Smooth muscle cell of trachea (primary cell): ENCODE data around the gene PLTP. TPM values are rescaled to one million over a fixed set of nuclear protein-coding genes. Genes with fewer than 3 reads are reported as not detected.

Experiments
- total RNA-seq: library from RNA; depleted of rRNA; stranded (reverse); fragments of >200 nt; gene quantifications from 2 replicates; pipeline ENCODE4 v1.2.1, GENCODE V29; 2014

The PLTP gene, protein sequence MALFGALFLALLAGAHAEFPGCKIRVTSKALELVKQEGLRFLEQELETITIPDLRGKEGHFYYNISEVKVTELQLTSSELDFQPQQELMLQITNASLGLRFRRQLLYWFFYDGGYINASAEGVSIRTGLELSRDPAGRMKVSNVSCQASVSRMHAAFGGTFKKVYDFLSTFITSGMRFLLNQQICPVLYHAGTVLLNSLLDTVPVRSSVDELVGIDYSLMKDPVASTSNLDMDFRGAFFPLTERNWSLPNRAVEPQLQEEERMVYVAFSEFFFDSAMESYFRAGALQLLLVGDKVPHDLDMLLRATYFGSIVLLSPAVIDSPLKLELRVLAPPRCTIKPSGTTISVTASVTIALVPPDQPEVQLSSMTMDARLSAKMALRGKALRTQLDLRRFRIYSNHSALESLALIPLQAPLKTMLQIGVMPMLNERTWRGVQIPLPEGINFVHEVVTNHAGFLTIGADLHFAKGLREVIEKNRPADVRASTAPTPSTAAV
- 39.0 and 162 TPM in 2 replicates for total RNA-seq

DNA sequence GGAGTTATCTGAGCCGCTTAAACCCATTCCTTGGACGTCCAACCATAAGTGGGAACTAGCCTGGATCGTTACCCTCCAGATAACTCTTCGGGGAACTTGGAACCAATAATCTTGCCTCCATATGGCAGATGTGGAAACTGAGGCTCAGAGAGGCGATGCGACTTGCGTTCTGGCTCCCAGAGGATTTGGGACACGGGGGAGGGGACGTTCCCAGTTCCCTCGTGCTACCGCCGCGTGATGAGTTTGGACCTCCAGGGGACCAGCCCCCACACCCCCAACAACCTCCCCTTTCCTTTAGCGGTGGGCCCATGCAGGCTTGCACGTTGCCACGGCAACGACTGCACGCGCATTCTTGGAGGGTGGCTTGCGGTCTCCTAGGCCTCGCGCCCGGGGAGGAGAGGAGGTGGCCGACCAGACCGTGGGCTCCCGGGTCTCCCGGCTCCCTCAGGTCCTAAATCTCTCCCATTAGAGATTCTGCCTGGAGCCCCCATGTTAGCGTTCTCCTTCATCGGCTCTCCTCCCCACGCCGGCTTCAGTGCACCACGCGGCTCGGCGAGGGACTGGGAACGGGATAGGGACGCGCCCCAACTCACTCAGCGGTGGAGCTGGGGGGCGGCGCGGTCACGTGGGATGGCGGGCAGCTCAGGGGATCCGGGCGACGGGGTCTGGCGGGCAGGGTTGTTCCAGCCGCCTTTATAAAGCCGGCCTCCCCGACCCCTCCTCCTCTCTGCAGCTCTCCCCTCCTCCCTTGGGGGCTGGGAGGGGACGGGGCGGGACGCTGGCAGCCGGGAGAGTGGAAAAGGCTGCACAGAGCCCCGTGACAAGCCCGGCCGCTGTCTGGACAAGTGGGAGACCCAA is at the start of gene PLTP:
TSS of gene PLTP (minus strand) at position 670 of the 858 bp plus-strand sequence. CDS start 703 bp downstream, outside the sequence.

GRCh38 chr20:45934586-45935415 is 22.8 kb upstream of the PLTP start, which contains the start of gene PCIF1:
TSS of gene PCIF1 (plus strand) at chr20:45934683. CDS start at chr20:45939000, 4,317 bp downstream.

GRCh38 chr20:45890985-45891983 is 20.7 kb downstream of the PLTP start, which contains the start of the genes CTSA and NEURL2:
TSS of gene CTSA (plus strand) at chr20:45891335. CDS start at chr20:45891569, 234 bp downstream.
TSS of gene NEURL2 (minus strand) at chr20:45891208. CDS start at chr20:45890991, 217 bp downstream.

GRCh38 chr20:45887346-45887715 is 24.6 kb downstream of the PLTP start, which contains the start of gene SPATA25:
TSS of gene SPATA25 (minus strand) at chr20:45887622. CDS start at chr20:45887590, 32 bp downstream.

DNA sequence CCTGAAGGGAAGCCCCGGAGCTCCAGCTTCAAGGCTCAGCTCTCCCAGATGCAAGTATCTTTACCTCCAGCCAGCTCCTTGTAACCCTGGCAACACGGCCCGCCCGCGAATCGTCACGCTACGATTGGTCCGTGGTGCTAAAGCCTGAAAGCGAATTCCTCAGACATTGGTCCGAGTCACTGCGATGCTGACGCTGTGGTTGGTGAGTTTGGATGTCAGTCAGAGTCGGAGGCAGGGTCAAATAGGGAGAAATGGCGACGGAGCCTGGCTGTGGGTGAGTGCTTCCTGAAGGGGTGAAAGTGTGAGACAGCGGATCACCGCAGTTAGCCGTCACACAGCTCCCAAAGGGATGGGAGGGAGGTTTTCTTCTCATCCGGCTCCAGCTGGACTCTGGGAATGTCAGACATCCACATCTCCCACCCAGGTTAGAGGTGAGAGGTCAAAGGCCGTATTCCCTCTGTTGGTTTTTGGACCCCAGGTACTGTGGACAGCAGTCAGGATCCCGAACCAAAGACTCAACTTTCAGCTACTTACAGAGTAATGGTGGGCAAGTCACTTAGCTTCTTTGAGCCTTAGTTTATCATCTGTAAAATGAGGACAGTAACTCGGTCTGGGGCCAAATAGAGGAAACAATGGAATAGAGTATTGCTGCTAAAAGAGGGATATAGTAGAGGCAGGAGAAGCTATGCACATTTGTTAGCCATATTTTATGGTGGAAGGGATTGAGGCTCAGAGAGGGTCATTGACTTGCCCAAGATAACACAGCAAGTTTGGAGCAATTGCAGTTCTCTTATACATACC is 30.8 kb downstream of the PLTP start, which contains the start of gene ZSWIM1:
TSS of gene ZSWIM1 (plus strand) at position 240 of the 801 bp plus-strand sequence. CDS start 1,366 bp downstream, outside the sequence.

GRCh38 chr20:45857114-45857881 is 54.7 kb downstream of the PLTP start, which contains the start of the genes ACOT8 and ZSWIM3:
TSS of gene ACOT8 (minus strand) at chr20:45857392. CDS start at chr20:45857315, 77 bp downstream.
TSS of gene ZSWIM3 (plus strand) at chr20:45857614. CDS start at chr20:45857826, 212 bp downstream.

Other genes starting within 250 kb of the PLTP start
- gene WFDC11, start 241.9 kb downstream of the PLTP start, total RNA-seq: not detected in 2 replicates
- not detected in 2 replicates for gene WFDC13, start 210.1 kb downstream of the PLTP start, total RNA-seq
- not detected in 2 replicates for gene WFDC10B, start 207.1 kb downstream of the PLTP start, total RNA-seq
- not detected in 2 replicates for gene SPINT4, start 189.8 kb downstream of the PLTP start, total RNA-seq
- 0.33 and 0.58 TPM in 2 replicates for gene WFDC3, start 120.3 kb downstream of the PLTP start, total RNA-seq
- gene DNTTIP1, start 120.2 kb downstream of the PLTP start, total RNA-seq: 10.6 and 17.5 TPM in 2 replicates
- gene UBE2C, start 99.5 kb downstream of the PLTP start, total RNA-seq: 3.0 and 27.8 TPM in 2 replicates
- gene TNNC2, start 84.8 kb downstream of the PLTP start, total RNA-seq: 1.0 and 2.2 TPM in 2 replicates
- 153 and 201 TPM in 2 replicates for gene SNX21, start 78.4 kb downstream of the PLTP start, total RNA-seq
- gene ACOT8, start 54.8 kb downstream of the PLTP start, total RNA-seq: 42.7 and 44.1 TPM in 2 replicates
- gene ZSWIM3, start 54.5 kb downstream of the PLTP start, total RNA-seq: 6.8 and 9.1 TPM in 2 replicates
- 3.9 and 7.3 TPM in 2 replicates for gene ZSWIM1, start 30.9 kb downstream of the PLTP start, total RNA-seq
- 1.5 and 3.5 TPM in 2 replicates for gene SPATA25, start 24.5 kb downstream of the PLTP start, total RNA-seq
- 6.4 and 13.9 TPM in 2 replicates for gene NEURL2, start 20.9 kb downstream of the PLTP start, total RNA-seq
- 114 and 252 TPM in 2 replicates for gene CTSA, start 20.8 kb downstream of the PLTP start, total RNA-seq
- 10.3 and 16.3 TPM in 2 replicates for gene PCIF1, start 22.5 kb upstream of the PLTP start, total RNA-seq
- 15.3 and 16.2 TPM in 2 replicates for gene ZNF335, start 60.0 kb upstream of the PLTP start, total RNA-seq
- not detected in 2 replicates for gene MMP9, start 96.8 kb upstream of the PLTP start, total RNA-seq
- gene SLC12A5, start 117.1 kb upstream of the PLTP start, total RNA-seq: 0.17 TPM in 1 of 2 replicates, not detected in the other
- gene NCOA5, start 177.8 kb upstream of the PLTP start, total RNA-seq: 7.9 and 9.1 TPM in 2 replicates
- 2.6 and 8.8 TPM in 2 replicates for gene CD40, start 206.2 kb upstream of the PLTP start, total RNA-seq